HT1080 (cell line): ENCODE measurements around the gene NPLOC4. TPM values are rescaled to one million over a fixed set of nuclear protein-coding genes. Genes with fewer than 3 reads are reported as not detected.

Experiments used
- DNase-seq: peaks from one replicate; pipeline ENCODE4 v3.0.0-alpha.2; 2015; ENCODE audit warnings: low read depth
- small RNA-seq: library from RNA; depleted of rRNA; stranded (forward); fragments of <200 nt; gene quantifications from one replicate; pipeline ENCODE3, GENCODE V24; 2014
- total RNA-seq: library from RNA; depleted of rRNA; stranded (reverse); fragments of >200 nt; shearing (Covaris generic); gene quantifications from 2 replicates; pipeline ENCODE4 v1.2.3, GENCODE V29; 2014; rRNA removed

Gene NPLOC4
- total RNA-seq, 1 experiment from 2014 or later = 83.9 TPM

DNA sequence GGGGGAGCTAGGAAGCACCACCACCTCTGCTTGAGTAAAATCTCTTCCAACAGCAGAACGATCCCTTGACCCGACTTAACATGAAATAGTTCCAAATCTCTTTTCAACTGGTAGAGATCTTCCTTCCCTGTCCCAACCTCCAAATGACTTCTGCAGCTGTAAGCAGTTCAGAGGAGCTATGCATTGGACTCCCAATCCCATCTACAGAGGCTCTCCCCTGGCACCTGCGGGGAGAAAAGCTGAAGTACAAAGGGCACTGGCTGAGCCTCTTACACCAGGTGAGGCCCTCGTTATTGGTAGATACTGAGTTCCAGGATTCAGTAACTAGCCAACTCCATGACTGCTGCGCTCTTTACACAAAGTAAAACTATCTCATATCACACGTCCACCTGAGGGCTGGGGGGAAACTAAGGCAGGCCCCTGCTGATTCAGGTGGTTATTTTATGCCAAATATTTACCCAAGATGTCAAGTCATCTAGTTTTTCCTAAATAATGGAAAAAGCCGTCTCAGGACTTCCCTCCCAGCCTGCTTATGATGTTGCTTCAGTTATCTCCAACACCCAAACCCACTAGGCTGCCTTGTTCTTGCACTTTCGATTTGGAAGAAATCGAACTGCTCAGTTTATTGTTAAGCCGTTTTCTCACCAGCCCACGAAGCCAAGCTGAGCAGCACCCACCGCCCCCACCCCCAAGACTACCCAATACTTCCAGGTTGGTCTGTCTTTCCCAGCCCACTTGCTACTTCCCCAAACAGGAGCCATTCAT lies 127.5 kb downstream of the NPLOC4 start:
- peak; percentile 63 for DNase-seq

DNA sequence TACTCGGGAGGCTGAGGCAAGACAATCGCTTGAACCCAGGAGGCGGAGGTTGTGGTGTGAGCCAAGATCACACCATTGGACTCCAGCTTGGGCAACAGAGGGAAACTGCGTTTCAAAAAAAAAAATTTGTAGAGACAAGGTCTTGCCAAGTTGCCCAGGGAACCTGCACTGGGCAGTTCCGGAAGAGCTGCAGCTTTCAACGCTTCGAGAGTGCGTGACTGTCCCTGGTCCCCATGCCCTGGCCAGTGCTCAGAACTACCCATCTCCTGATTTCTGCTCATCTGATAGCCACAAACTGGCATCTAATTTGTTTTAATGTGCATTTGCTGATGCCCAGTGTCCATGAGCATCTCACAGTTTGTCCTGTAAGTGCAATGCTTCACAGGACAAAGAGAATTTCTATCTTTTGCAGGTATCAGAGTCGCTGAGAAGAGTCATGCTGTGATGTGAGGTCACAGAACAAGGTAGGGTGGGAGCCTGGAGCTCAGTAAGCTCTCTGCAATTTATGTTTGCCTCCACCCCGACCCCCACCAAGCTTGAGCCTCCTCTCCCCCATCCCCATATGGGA lies 128.2 kb downstream of the NPLOC4 start:
- peak; percentile 84 for DNase-seq

Small RNA genes lying within 50 kb of the gene (small RNA-seq; reads per million reads assigned to genes)
- gene RF00019 = not detected

Other genes with a start within 250 kb of the NPLOC4 start
- gene BAHCC1, start 241.7 kb downstream of the NPLOC4 start, total RNA-seq = 0.43 TPM in 2 replicates
- 4,314 and 7,335 TPM in 2 replicates for gene ACTG1, start 124.3 kb downstream of the NPLOC4 start, total RNA-seq
- 0.37 and 0.40 TPM in 2 replicates for gene FSCN2, start 108.7 kb downstream of the NPLOC4 start, total RNA-seq
- gene FAAP100, start 84.8 kb downstream of the NPLOC4 start, total RNA-seq = 28.7 and 31.6 TPM in 2 replicates
- gene TSPAN10, start 84 bp upstream of the NPLOC4 start, total RNA-seq = 1.4 and 2.2 TPM in 2 replicates
- gene PDE6G, start 19.4 kb upstream of the NPLOC4 start, total RNA-seq = 0.10 and 0.35 TPM in 2 replicates
- gene OXLD1, start 29.5 kb upstream of the NPLOC4 start, total RNA-seq = 63.5 and 66.8 TPM in 2 replicates
- gene CCDC137, start 29.6 kb upstream of the NPLOC4 start, total RNA-seq = 47.3 and 60.3 TPM in 2 replicates
- 47.9 and 59.7 TPM in 2 replicates for gene ARL16, start 46.7 kb upstream of the NPLOC4 start, total RNA-seq
- gene HGS, start 46.9 kb upstream of the NPLOC4 start, total RNA-seq = 165 and 172 TPM in 2 replicates
- gene MRPL12, start 66.3 kb upstream of the NPLOC4 start, total RNA-seq = 51.9 and 57.7 TPM in 2 replicates
- 96.9 and 106 TPM in 2 replicates for gene SLC25A10, start 75.2 kb upstream of the NPLOC4 start, total RNA-seq
- gene GCGR, start 167.0 kb upstream of the NPLOC4 start, total RNA-seq = not detected in 2 replicates
- gene MCRIP1, start 196.2 kb upstream of the NPLOC4 start, total RNA-seq = 81.9 and 87.0 TPM in 2 replicates
- 0.47 TPM in 1 of 2 replicates, not detected in the other for gene PPP1R27, start 197.9 kb upstream of the NPLOC4 start, total RNA-seq
- gene P4HB, start 223.4 kb upstream of the NPLOC4 start, total RNA-seq = 784 and 825 TPM in 2 replicates
- 206 and 315 TPM in 2 replicates for gene ARHGDIA, start 234.2 kb upstream of the NPLOC4 start, total RNA-seq